Measurements from ENCODE around the gene CHRNA4. TPM values are rescaled to one million over a fixed set of nuclear protein-coding genes. Genes with fewer than 3 reads are reported as not detected.

The CHRNA4 gene
- total RNA-seq, 1 donor from 2014 or later = 0.63 TPM

DNA sequence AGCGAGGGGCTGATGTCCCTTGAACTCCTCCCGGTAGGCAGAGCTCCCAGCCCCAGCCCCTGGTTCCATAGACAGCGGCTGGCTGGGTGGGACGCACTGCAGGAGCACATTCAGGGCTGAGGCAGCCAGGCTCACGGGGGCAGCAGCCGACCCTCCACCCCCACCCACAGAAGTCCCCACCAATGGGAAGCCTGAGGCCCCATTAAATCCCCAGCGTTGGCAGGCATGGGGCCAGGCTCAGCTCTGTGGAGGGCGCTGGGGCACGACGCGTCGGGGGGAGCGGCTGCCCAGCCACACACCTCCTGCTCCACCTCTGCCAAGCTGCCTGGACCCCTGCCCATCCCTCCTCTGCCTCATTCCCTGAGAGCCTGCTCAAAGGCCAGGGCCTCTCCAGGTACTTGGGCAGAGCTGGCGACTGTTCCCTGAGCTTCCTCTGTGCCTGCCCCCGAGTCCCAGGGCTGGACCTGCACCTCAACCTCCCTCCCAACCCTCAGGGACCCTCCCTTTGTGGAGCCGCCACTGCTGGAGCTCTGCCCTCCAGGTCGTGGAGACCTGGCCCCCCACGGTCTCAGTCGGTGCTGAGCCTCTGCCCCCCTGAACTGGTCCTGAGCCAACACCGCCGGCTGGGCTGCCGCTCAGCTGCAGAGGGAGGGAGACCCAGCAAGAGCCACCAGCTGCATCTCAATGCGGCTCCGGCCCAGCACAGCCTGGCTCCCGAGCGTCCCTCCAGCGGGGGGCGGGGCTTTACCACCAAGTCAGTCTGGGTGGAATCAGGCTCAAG, 9.1 kb downstream of the CHRNA4 start:
- H3K36me3 Mint-ChIP-seq = no peaks in the 10 kb centered on the region
- TF ChIP-seq, protein P1, sequence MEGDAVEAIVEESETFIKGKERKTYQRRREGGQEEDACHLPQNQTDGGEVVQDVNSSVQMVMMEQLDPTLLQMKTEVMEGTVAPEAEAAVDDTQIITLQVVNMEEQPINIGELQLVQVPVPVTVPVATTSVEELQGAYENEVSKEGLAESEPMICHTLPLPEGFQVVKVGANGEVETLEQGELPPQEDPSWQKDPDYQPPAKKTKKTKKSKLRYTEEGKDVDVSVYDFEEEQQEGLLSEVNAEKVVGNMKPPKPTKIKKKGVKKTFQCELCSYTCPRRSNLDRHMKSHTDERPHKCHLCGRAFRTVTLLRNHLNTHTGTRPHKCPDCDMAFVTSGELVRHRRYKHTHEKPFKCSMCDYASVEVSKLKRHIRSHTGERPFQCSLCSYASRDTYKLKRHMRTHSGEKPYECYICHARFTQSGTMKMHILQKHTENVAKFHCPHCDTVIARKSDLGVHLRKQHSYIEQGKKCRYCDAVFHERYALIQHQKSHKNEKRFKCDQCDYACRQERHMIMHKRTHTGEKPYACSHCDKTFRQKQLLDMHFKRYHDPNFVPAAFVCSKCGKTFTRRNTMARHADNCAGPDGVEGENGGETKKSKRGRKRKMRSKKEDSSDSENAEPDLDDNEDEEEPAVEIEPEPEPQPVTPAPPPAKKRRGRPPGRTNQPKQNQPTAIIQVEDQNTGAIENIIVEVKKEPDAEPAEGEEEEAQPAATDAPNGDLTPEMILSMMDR (IDR thresholded peaks at IDR 0.05; ENCODE audit: unreplicated experiment) = no peak
- H3K4me1 Mint-ChIP-seq = peaks cover 2% of the 10 kb centered on the region
- no peak overlapping the region for H3K4me3 Mint-ChIP-seq
- no peak for DNase-seq (ENCODE audit: low spot score in 2 of 2, unreplicated experiment in 2 of 2)
- H3K9me3 Mint-ChIP-seq = peaks cover 6% of the 10 kb centered on the region
- no peak overlapping the region for H3K27ac Mint-ChIP-seq
- H3K27me3 Mint-ChIP-seq (ENCODE audit: low read depth) = peaks cover 8% of the 10 kb centered on the region

DNA sequence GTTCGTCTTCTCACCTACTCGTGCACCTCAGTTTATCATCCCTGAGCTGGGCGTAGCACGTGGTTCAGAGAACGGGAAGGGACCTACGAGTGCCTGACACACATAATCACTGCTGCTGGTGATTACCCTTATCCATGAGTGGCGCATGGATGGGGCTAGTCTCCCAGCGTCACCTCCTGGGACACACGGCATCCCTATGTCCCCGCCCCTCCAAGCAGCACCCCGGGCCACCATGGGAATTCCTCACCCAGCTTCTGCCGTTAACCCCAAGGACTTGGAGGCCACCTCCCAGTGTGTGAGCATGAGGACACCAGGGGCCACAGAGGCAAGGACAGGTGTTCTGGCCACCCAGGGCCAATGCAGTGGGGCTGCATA, 9.8 kb downstream of the CHRNA4 start:
- H3K27ac Mint-ChIP-seq = no peak overlapping the region
- DNase-seq (ENCODE audit: low spot score in 2 of 2, unreplicated experiment in 2 of 2) = no peak
- TF ChIP-seq, protein P1 (IDR thresholded peaks at IDR 0.05; ENCODE audit: unreplicated experiment) = no peak
- peaks cover 2% of the 10 kb centered on the region for H3K4me1 Mint-ChIP-seq
- H3K27me3 Mint-ChIP-seq (ENCODE audit: low read depth) = peaks cover 5% of the 10 kb centered on the region
- H3K9me3 Mint-ChIP-seq = peaks cover 6% of the 10 kb centered on the region
- H3K4me3 Mint-ChIP-seq = no peak overlapping the region
- H3K36me3 Mint-ChIP-seq = no peaks in the 10 kb centered on the region

DNA sequence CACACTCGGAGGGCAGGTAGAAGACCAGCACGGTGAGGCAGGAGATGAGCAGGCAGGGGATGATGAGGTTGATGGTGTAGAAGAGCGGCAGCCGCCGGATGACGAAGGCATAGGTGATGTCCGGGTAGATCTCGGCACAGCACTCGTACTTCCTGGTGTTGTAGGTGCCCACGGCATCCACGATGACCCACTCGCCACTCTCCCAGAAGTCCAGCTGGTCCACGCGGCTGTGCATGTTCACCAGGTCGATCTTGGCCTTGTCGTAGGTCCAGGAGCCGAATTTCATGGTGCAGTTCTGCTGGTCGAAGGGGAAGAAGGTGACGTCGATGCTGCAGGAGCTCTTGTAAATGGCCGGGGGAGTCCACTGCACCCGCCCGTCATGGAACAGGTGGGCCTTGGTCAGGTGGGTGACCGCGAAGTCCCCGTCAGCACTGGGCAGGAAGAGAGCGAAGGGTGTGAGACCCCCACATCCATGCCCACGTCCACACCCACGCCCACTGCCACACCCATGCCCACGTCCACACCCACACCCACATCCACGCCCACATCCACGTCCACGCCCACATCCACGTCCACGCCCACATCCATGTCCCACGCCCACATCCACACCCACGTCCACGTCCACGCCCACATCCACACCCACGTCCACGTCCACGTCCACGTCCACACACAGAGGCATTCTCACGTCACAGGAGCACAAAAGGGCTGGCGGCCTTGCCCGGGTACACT, 10.4 kb downstream of the CHRNA4 start:
- no peak overlapping the region for H3K4me3 Mint-ChIP-seq

DNA sequence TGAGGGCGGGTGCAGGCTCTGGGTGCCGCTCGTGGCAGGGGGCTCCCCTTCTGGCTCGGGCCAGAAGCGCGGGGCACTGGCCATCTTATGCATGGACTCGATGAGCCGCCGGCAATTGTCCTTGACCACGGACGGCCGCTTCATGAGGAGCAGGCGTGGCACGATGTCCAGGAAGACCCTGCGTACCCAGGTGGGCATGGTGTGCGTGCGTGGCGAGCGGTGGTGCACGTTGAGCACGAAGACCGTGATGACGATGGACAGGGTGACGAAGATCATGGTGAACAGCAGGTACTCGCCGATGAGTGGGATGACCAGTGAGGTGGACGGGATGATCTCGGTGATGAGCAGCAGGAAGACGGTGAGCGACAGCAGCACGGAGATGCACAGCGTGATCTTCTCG, 11.0 kb downstream of the CHRNA4 start:
- Mint-ChIP-seq H3K4me3 (no peak overlapping the region), H3K27me3 (ENCODE audit: low read depth) (peaks cover 5% of the 10 kb centered on the region), H3K9me3 (peaks cover 6% of the 10 kb centered on the region), H3K27ac (no peak overlapping the region), H3K4me1 (peaks cover 2% of the 10 kb centered on the region), H3K36me3 (no peaks in the 10 kb centered on the region)
- TF ChIP-seq, protein P1 (IDR thresholded peaks at IDR 0.05; ENCODE audit: unreplicated experiment) = no peak
- no peak for DNase-seq (ENCODE audit: low spot score in 2 of 2, unreplicated experiment in 2 of 2)

More for the DNA sequence above, 10.4 kb downstream of the CHRNA4 start:
- no peak for DNase-seq (ENCODE audit: low spot score in 2 of 2, unreplicated experiment in 2 of 2)
- peaks cover 6% of the 10 kb centered on the region for H3K9me3 Mint-ChIP-seq
- peaks cover 2% of the 10 kb centered on the region for H3K4me1 Mint-ChIP-seq
- peaks cover 5% of the 10 kb centered on the region for H3K27me3 Mint-ChIP-seq (ENCODE audit: low read depth)
- TF ChIP-seq, protein P1 (IDR thresholded peaks at IDR 0.05; ENCODE audit: unreplicated experiment) = no peak
- H3K36me3 Mint-ChIP-seq = no peaks in the 10 kb centered on the region
- H3K27ac Mint-ChIP-seq = no peak overlapping the region

DNA sequence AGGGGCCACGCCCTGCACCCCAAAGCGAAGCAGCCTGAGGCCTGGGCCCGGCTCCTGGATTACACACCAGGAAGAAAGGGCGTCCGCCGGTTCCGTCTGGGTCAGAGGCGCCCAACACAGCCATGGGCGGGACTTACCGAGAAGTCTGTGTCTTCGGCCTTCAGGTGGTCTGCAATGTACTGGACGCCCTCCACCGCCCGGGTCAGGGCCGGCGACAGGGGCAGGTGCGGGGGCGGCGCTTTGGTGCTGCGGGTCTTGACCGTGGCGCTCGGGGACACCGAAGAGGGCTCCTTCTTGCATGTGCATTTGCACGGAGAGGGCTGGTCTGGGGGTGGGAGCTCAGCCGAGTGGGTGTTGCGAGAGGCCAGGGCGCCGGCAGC, 11.6 kb downstream of the CHRNA4 start:
- TF ChIP-seq, protein P1 (IDR thresholded peaks at IDR 0.05; ENCODE audit: unreplicated experiment) = no peak
- H3K36me3 Mint-ChIP-seq = no peaks in the 10 kb centered on the region
- H3K27ac Mint-ChIP-seq = no peak overlapping the region
- DNase-seq (ENCODE audit: low spot score in 2 of 2, unreplicated experiment in 2 of 2) = no peak
- H3K9me3 Mint-ChIP-seq = peaks cover 6% of the 10 kb centered on the region
- peaks cover 5% of the 10 kb centered on the region for H3K27me3 Mint-ChIP-seq (ENCODE audit: low read depth)
- H3K4me3 Mint-ChIP-seq = no peak overlapping the region
- H3K4me1 Mint-ChIP-seq = peaks cover 2% of the 10 kb centered on the region

Data from mesothelial cell of epicardium (in vitro differentiated cells).